Endothelial cell of umbilical vein (primary cell): Measurements from ENCODE around the gene SMOC2. TPM values are rescaled to one million over a fixed set of nuclear protein-coding genes. Genes with fewer than 3 reads are reported as not detected.

ENCODE experiments used
- BruUV-seq: library from RNA; stranded (reverse); fragments of 400-500 nt; replicated peaks from 2 replicates; lab custom pipeline; 2021; lab: Mats Ljungman, UMichigan
- CTCF ChIA-PET: fragments of 300-600, 350-600 bp; sonication (Branson Sonifier 250); formaldehyde crosslinking; loops from one replicate; lab custom pipeline; 2021; ENCODE audit warnings: antibody characterized with exemption, inconsistent platforms; lab: Charles Lee
- POLR2A ChIA-PET: fragments of 300-600, 350-600 bp; sonication (Branson Sonifier 250); formaldehyde crosslinking; loops from one replicate; lab custom pipeline; 2021; ENCODE audit warnings: antibody characterized with exemption, inconsistent platforms; lab: Charles Lee
- DNase-seq: peaks from one replicate; pipeline ENCODE4 v3.0.0-alpha.2; 2011; ENCODE audit warnings: low read depth, low spot score
- FAIRE-seq: peaks from 2 replicates; lab custom pipeline; 2011; peaks lifted over from hg19 to GRCh38; lab: Jason Lieb, UNC
- H2AFZ ChIP-seq: 2 replicates; pipeline ENCODE4 v1.6.0; 2012; ENCODE audit warnings: low read depth, low read length, control low read depth, inconsistent platforms
- H3K27ac ChIP-seq: 2 replicates; pipeline ENCODE4 v1.5.1; 2011; ENCODE audit warnings: low read depth, mild to moderate bottlenecking, control low read depth, low read length, moderate library complexity; ENCODE audit not compliant: insufficient read depth
- H3K27me3 ChIP-seq, 2 experiments: 2 replicates each; pipeline versions ENCODE4 v1.6.0 to v1.6.1; 2011; ENCODE audit warnings: low read length in 2 of 2, mixed read lengths in 1 of 2; ENCODE audit not compliant: control insufficient read depth in 2 of 2, insufficient read depth in 2 of 2
- H3K36me3 ChIP-seq, 2 experiments: 2 replicates in 1 of 2; 3 replicates in 1 of 2; pipeline ENCODE4 v1.5.1; 2011; ENCODE audit warnings: low read length in 2 of 2, mild to moderate bottlenecking in 1 of 2, moderate library complexity in 1 of 2; ENCODE audit not compliant: control insufficient read depth in 2 of 2, insufficient read depth in 2 of 2; ENCODE audit errors: extremely low read depth in 1 of 2
- H3K4me1 ChIP-seq: 3 replicates; pipeline ENCODE4 v1.5.1; 2011; ENCODE audit warnings: mild to moderate bottlenecking, low read length; ENCODE audit not compliant: control insufficient read depth, insufficient read depth; ENCODE audit errors: extremely low read depth
- H3K4me2 ChIP-seq: 2 replicates; pipeline ENCODE4 v1.6.1; 2011; ENCODE audit warnings: low read length, control low read depth, mixed read lengths; ENCODE audit not compliant: insufficient read depth
- H3K4me3 ChIP-seq, 3 experiments: fragments of 200-600 bp in 1 of 3; sonication (generic), shearing (Covaris generic) in 1 of 3; replicated peaks in 1 of 3; 2 replicates each; pipeline ENCODE4 v1.5.1; 2011 to 2016; ENCODE audit warnings: control low read depth in 3 of 3, low read length in 3 of 3, mild to moderate bottlenecking in 2 of 3, inconsistent platforms in 1 of 3, low read depth in 1 of 3, moderate library complexity in 1 of 3; ENCODE audit not compliant: insufficient read depth in 1 of 3
- H3K79me2 ChIP-seq: 2 replicates; pipeline ENCODE4 v1.6.0; 2012; ENCODE audit warnings: low read length, inconsistent platforms; ENCODE audit not compliant: control insufficient read depth, insufficient read depth
- H3K9ac ChIP-seq: replicated peaks from 2 replicates; pipeline ENCODE3; 2011; ENCODE audit warnings: low read length, control low read depth; ENCODE audit not compliant: insufficient read depth; ENCODE audit errors: extremely low read depth
- H3K9me1 ChIP-seq: replicated peaks from 3 replicates; pipeline ENCODE4 v1.6.0; 2011; ENCODE audit warnings: mild to moderate bottlenecking, low read length; ENCODE audit not compliant: control insufficient read depth, insufficient read depth; ENCODE audit errors: extremely low read depth
- H3K9me3 ChIP-seq: replicated peaks from 2 replicates; pipeline ENCODE4 v1.5.1; 2012; ENCODE audit warnings: low read length, inconsistent platforms; ENCODE audit not compliant: control insufficient read depth, insufficient read depth
- H4K20me1 ChIP-seq: replicated peaks from 2 replicates; pipeline ENCODE3; 2011; ENCODE audit warnings: mild to moderate bottlenecking, low read length; ENCODE audit not compliant: control insufficient read depth, insufficient read depth; ENCODE audit errors: extremely low read depth
- EZH2 ChIP-seq: IDR thresholded peaks from 2 replicates; pipeline ENCODE4 v1.6.1; 2012; ENCODE audit warnings: borderline replicate concordance, low read depth, mild to moderate bottlenecking, moderate library complexity, low read length, inconsistent platforms; ENCODE audit not compliant: severe bottlenecking
- FOS ChIP-seq: IDR thresholded peaks from 2 replicates; pipeline ENCODE4 v1.6.1; 2011; ENCODE audit warnings: mild to moderate bottlenecking, low read length, moderate library complexity, borderline replicate concordance; ENCODE audit not compliant: insufficient read depth
- GATA2 ChIP-seq: IDR thresholded peaks from 2 replicates; pipeline ENCODE4 v1.7.0; 2011; ENCODE audit warnings: low read depth, mild to moderate bottlenecking, moderate library complexity, mixed read lengths, low read length; ENCODE audit not compliant: insufficient read length, insufficient read depth
- JUN ChIP-seq: IDR thresholded peaks from 2 replicates; pipeline ENCODE4 v1.6.1; 2011; ENCODE audit warnings: borderline replicate concordance, low read depth; ENCODE audit not compliant: insufficient read length, insufficient read depth
- MYC ChIP-seq: IDR thresholded peaks from one replicate; pipeline ENCODE4 v1.6.1; 2011; ENCODE audit warnings: mild to moderate bottlenecking, low read depth, low read length
- POLR2A ChIP-seq: IDR thresholded peaks from 2 replicates; pipeline ENCODE4 v1.6.1; 2012; ENCODE audit warnings: low read depth, mild to moderate bottlenecking, control low read depth, low read length
- POLR2AphosphoS5 ChIP-seq: IDR thresholded peaks from 2 replicates; pipeline ENCODE4 v1.6.1; 2012; ENCODE audit warnings: low read depth, mild to moderate bottlenecking, control low read depth, low read length, moderate library complexity; ENCODE audit not compliant: insufficient read depth
- dilution Hi-C: fragments of 300-500 bp; cut with MboI; formaldehyde crosslinking; loops from one replicate; pipeline ENCODE4 v1.15.0; 2019; ENCODE audit warnings: low sequenced_read_pairs; ENCODE audit not compliant: extremely low pct_ligation_motif_present
- intact Hi-C: fragments of 100-400 bp; cut with micrococcal nuclease; formaldehyde crosslinking; loops from one replicate; pipeline ENCODE4 v1.10.0; 2022
- polyA plus RNA-seq, 4 experiments: library from polyadenylated mRNA; depleted of rRNA in 3 of 4; stranded (reverse) in 3 of 4; unstranded in 1 of 4; fragments of >200 nt; gene quantifications; 2 replicates each; pipeline versions ENCODE4 v1.2.1 to v1.2.3, GENCODE V29; 2011 to 2012; ENCODE audit warnings: missing spikeins in 1 of 4
- total RNA-seq: library from RNA; stranded (reverse); gene quantifications from 2 replicates; pipeline ENCODE4 v1.2.3, GENCODE V29; 2021
- TF ChIP-seq, protein P1 (sequence below): IDR thresholded peaks from 2 replicates; pipeline ENCODE4 v1.6.1; 2011; ENCODE audit not compliant: insufficient read depth, insufficient read length
- TF ChIP-seq, protein P2 (sequence below), 2 donors: IDR thresholded peaks; 1 replicate in 1 of 2; 2 replicates in 1 of 2; pipeline ENCODE4 v1.5.1; 2011; ENCODE audit warnings: low read length in 2 of 2, mild to moderate bottlenecking in 2 of 2, moderate library complexity in 2 of 2, control low read depth in 1 of 2, inconsistent platforms in 1 of 2, low read depth in 1 of 2; ENCODE audit not compliant: insufficient read depth in 1 of 2; ENCODE audit errors: extremely low read depth in 1 of 2

Gene SMOC2
- total and polyA plus RNA-seq, 2 donors (not counting 3 experiments of a cell fraction or from before 2014, with no cell fraction given) = not detected

DNA sequence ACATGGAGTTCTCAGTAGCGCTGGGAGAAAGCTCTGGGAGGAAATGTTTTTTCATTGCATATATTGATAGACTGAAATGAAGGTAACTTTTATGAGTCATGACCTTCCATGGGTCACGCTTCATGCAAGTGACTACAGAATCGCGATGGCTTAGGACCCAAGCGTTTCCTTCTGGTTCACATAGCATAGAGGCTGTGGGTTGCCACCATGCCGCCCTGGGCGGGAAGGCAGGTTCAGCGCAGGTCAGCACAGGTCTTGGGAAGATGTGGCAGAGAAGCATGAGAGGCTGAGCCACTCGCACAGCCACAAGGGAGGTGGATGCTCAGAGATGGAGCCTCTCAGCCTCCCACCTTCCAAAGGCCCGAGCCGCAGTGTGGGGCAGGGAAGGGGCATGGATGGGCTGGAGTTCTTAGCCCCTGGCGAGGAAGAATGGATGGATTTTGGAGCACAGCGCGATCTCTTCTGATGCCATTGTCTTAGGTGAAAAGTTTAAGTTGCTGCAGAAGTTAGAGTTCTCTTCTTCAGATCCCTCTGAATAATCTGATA, 219.5 kb downstream of the SMOC2 start:
- Histone ChIP-seq H3K4me2 (no peak overlapping the region), H4K20me1 (no peaks in the 10 kb centered on the region), H3K9me1 (no peaks in the 10 kb centered on the region), H3K9ac (no peak overlapping the region), H3K27me3 (no peaks in the 10 kb centered on the region), H3K79me2 (no peaks in the 10 kb centered on the region), H3K4me1 (no peaks in the 10 kb centered on the region), H2AFZ (no peak overlapping the region), H3K4me3 (no peak overlapping the region), H3K36me3 (no peaks in the 10 kb centered on the region), H3K27ac (no peak overlapping the region), H3K9me3 (peaks cover 12% of the 10 kb centered on the region)
- TF ChIP-seq EZH2 (no peak), FOS (no peak), GATA2 (no peak), POLR2A (no peak), MYC (no peak), JUN (no peak), POLR2AphosphoS5 (no peak)
- TF ChIP-seq, protein P1, sequence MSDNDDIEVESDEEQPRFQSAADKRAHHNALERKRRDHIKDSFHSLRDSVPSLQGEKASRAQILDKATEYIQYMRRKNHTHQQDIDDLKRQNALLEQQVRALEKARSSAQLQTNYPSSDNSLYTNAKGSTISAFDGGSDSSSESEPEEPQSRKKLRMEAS = no peak
- TF ChIP-seq, protein P2, sequence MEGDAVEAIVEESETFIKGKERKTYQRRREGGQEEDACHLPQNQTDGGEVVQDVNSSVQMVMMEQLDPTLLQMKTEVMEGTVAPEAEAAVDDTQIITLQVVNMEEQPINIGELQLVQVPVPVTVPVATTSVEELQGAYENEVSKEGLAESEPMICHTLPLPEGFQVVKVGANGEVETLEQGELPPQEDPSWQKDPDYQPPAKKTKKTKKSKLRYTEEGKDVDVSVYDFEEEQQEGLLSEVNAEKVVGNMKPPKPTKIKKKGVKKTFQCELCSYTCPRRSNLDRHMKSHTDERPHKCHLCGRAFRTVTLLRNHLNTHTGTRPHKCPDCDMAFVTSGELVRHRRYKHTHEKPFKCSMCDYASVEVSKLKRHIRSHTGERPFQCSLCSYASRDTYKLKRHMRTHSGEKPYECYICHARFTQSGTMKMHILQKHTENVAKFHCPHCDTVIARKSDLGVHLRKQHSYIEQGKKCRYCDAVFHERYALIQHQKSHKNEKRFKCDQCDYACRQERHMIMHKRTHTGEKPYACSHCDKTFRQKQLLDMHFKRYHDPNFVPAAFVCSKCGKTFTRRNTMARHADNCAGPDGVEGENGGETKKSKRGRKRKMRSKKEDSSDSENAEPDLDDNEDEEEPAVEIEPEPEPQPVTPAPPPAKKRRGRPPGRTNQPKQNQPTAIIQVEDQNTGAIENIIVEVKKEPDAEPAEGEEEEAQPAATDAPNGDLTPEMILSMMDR (IDR thresholded peaks at IDR 0.05; ENCODE audit: extremely low read depth in 1 of 2, insufficient read depth in 1 of 2, low read depth in 1 of 2, low read length in 2 of 2) = no peak
- dilution Hi-C loops (no loop called here), intact Hi-C loops (no loop called here)
- CTCF ChIA-PET = no interaction called here
- no peak for FAIRE-seq
- POLR2A ChIA-PET = no interaction called here
- no TSS peak for BruUV-seq
- no peak for DNase-seq
